ENCODE measurements around the gene RABEP1.

- TF ChIP-seq FOXM1 (IDR thresholded peaks at IDR 0.05; ENCODE audit: low read depth) (no peak), CTCF (IDR thresholded peaks at IDR 0.05) (no peak), PBX3 (IDR thresholded peaks at IDR 0.05) (no peak), FOXJ3 (CRISPR knock-in tag; IDR thresholded peaks at IDR 0.05) (no peak), YY1 (IDR thresholded peaks at IDR 0.05; ENCODE audit: low read depth) (no peak), SMC3 (IDR thresholded peaks at IDR 0.05; ENCODE audit: low read depth, low read length) (no peak)
Observed at GRCh38 chr17:5391678-5392077, 109.6 kb downstream of the RABEP1 start.
